H1 (cell line): ENCODE data around the gene SNX33. TPM values are rescaled to one million over a fixed set of nuclear protein-coding genes. Genes with fewer than 3 reads are reported as not detected.

Experiments
- CTCF ChIA-PET: fragments of 300-600 bp; sonication (Branson Sonifier 250); formaldehyde crosslinking; loops from one replicate; lab custom pipeline; 2021; ENCODE audit not compliant: partially characterized antibody; lab: Charles Lee
- POLR2A ChIA-PET: fragments of 300-600 bp; sonication (Branson Sonifier 250); formaldehyde crosslinking; loops from one replicate; lab custom pipeline; 2021; ENCODE audit warnings: inconsistent platforms; ENCODE audit not compliant: partially characterized antibody; lab: Charles Lee
- DNase-seq, 2 experiments: peaks; one replicate each; pipeline versions ENCODE4 v3.0.0 to v3.0.0-alpha.2; 2010 to 2022; ENCODE audit warnings: low spot score in 2 of 2, low read depth in 1 of 2, mixed read lengths in 1 of 2
- FAIRE-seq: peaks from 2 replicates; lab custom pipeline; 2011; peaks lifted over from hg19 to GRCh38; lab: Jason Lieb, UNC
- H2AFZ ChIP-seq: 2 replicates; pipeline ENCODE4 v1.8.1; 2012; ENCODE audit warnings: low read length, inconsistent platforms
- H2AK5ac ChIP-seq: 2 replicates; pipeline ENCODE4 v1.6.1; 2013; ENCODE audit warnings: low read depth, low read length
- H2BK120ac ChIP-seq: replicated peaks from 2 replicates; pipeline ENCODE3; 2013; ENCODE audit warnings: low read depth, low read length, inconsistent platforms
- H2BK12ac ChIP-seq: 2 replicates; pipeline ENCODE4 v1.6.1; 2013; ENCODE audit warnings: low read depth, low read length
- H2BK15ac ChIP-seq: 2 replicates; pipeline ENCODE4 v1.6.1; 2013; ENCODE audit warnings: low read length
- H2BK20ac ChIP-seq: 2 replicates; pipeline ENCODE4 v1.6.1; 2013; ENCODE audit warnings: low read length
- H2BK5ac ChIP-seq: 2 replicates; pipeline ENCODE4 v1.6.1; 2013; ENCODE audit warnings: low read depth, low read length
- H3K14ac ChIP-seq: 2 replicates; pipeline ENCODE4 v1.6.1; 2013; ENCODE audit warnings: inconsistent platforms; ENCODE audit not compliant: insufficient read length
- H3K18ac ChIP-seq: 2 replicates; pipeline ENCODE4 v1.6.1; 2013; ENCODE audit warnings: low read length; ENCODE audit errors: extremely low read depth
- H3K23ac ChIP-seq: 2 replicates; pipeline ENCODE4 v1.6.1; 2013; ENCODE audit warnings: inconsistent platforms; ENCODE audit not compliant: insufficient read length
- H3K23me2 ChIP-seq: 2 replicates; pipeline ENCODE4 v1.6.1; 2013; ENCODE audit warnings: low read depth, low read length
- H3K27ac ChIP-seq: 2 replicates; pipeline ENCODE4 v1.6.1; 2011; ENCODE audit warnings: low read depth, low read length, inconsistent platforms
- H3K27me3 ChIP-seq, 4 experiments: replicated peaks in 1 of 4; 1 replicate in 1 of 4; 2 replicates in 3 of 4; pipeline versions ENCODE4 v1.6.1 to v1.8.1; 2011 to 2013; ENCODE audit warnings: low read length in 3 of 4, mild to moderate bottlenecking in 3 of 4, inconsistent platforms in 2 of 4, mixed read lengths in 2 of 4, moderate library complexity in 1 of 4; ENCODE audit not compliant: control insufficient read depth in 3 of 4, insufficient read depth in 3 of 4; ENCODE audit errors: extremely low read depth in 1 of 4
- H3K36me3 ChIP-seq, 4 experiments: 2 replicates each; pipeline versions ENCODE4 v1.6.1 to v1.8.1; 2011 to 2013; ENCODE audit warnings: mild to moderate bottlenecking in 4 of 4, low read length in 3 of 4, moderate library complexity in 2 of 4, control low read depth in 1 of 4, inconsistent platforms in 1 of 4; ENCODE audit not compliant: insufficient read depth in 4 of 4, control insufficient read depth in 2 of 4
- H3K4ac ChIP-seq: replicated peaks from 2 replicates; pipeline ENCODE3; 2013; ENCODE audit warnings: low read length, low read depth, mixed read lengths, inconsistent platforms; ENCODE audit not compliant: insufficient read length
- H3K4me1 ChIP-seq, 4 experiments: replicated peaks in 1 of 4; 1 replicate in 1 of 4; 2 replicates in 3 of 4; pipeline versions ENCODE4 v1.6.1 to v1.8.1; 2011 to 2013; ENCODE audit warnings: low read length in 3 of 4, inconsistent platforms in 2 of 4, mixed read lengths in 1 of 4; ENCODE audit not compliant: insufficient read depth in 4 of 4, control insufficient read depth in 3 of 4
- H3K4me2 ChIP-seq, 2 experiments: 2 replicates each; pipeline versions ENCODE4 v1.6.1 to v1.8.1; 2011 to 2013; ENCODE audit warnings: low read depth in 2 of 2, low read length in 2 of 2, control low read depth in 1 of 2, inconsistent platforms in 1 of 2, mild to moderate bottlenecking in 1 of 2; ENCODE audit not compliant: insufficient read depth in 1 of 2
- H3K4me3 ChIP-seq, 4 experiments: fragments of 200-600, 300-600 bp in 1 of 4; sonication (generic), shearing (Covaris generic), sonication (Bioruptor Twin) in 1 of 4; 2 replicates each; pipeline versions ENCODE4 v1.5.1 to v1.8.1; 2011 to 2016; ENCODE audit warnings: low read length in 4 of 4, low read depth in 3 of 4, control low read depth in 2 of 4, inconsistent platforms in 2 of 4, mild to moderate bottlenecking in 2 of 4, mixed read lengths in 1 of 4, moderate library complexity in 1 of 4; ENCODE audit not compliant: insufficient read depth in 2 of 4; ENCODE audit errors: extremely low read depth in 1 of 4
- H3K56ac ChIP-seq: replicated peaks from 2 replicates; pipeline ENCODE3; 2013; ENCODE audit warnings: low read depth, mild to moderate bottlenecking, mixed read lengths, low read length, inconsistent platforms; ENCODE audit not compliant: insufficient read length
- H3K79me1 ChIP-seq: 2 replicates; pipeline ENCODE4 v1.6.1; 2013; ENCODE audit warnings: low read depth, low read length, control low read depth
- H3K79me2 ChIP-seq, 2 experiments: 2 replicates each; pipeline versions ENCODE4 v1.6.1 to v1.8.1; 2012 to 2013; ENCODE audit warnings: low read length in 2 of 2, mild to moderate bottlenecking in 2 of 2, inconsistent platforms in 1 of 2; ENCODE audit not compliant: insufficient read depth in 2 of 2, control insufficient read depth in 1 of 2
- H3K9ac ChIP-seq, 4 experiments: replicated peaks in 1 of 4; 1 replicate in 1 of 4; 2 replicates in 3 of 4; pipeline versions ENCODE4 v1.6.1 to v1.8.1; 2011 to 2013; ENCODE audit warnings: low read depth in 3 of 4, low read length in 3 of 4, control low read depth in 2 of 4, mild to moderate bottlenecking in 2 of 4, moderate library complexity in 2 of 4, inconsistent platforms in 1 of 4; ENCODE audit errors: extremely low read depth in 1 of 4
- H3K9me3 ChIP-seq, 2 experiments: 2 replicates each; pipeline versions ENCODE4 v1.6.1 to v1.8.1; 2012 to 2013; ENCODE audit warnings: mild to moderate bottlenecking in 2 of 2, moderate library complexity in 2 of 2, control low read depth in 1 of 2, inconsistent platforms in 1 of 2, low read depth in 1 of 2, low read length in 1 of 2, mixed read lengths in 1 of 2; ENCODE audit not compliant: insufficient read depth in 2 of 2
- H4K20me1 ChIP-seq, 2 experiments: replicated peaks in 1 of 2; 2 replicates each; pipeline versions ENCODE3 to v1.8.1; 2011 to 2013; ENCODE audit warnings: inconsistent platforms in 2 of 2, low read length in 2 of 2, mild to moderate bottlenecking in 1 of 2; ENCODE audit not compliant: insufficient read depth in 2 of 2, control insufficient read depth in 1 of 2
- H4K5ac ChIP-seq: 2 replicates; pipeline ENCODE4 v1.6.1; 2013; ENCODE audit warnings: low read length, low read depth, mixed read lengths, inconsistent platforms; ENCODE audit not compliant: insufficient read length
- H4K8ac ChIP-seq: 2 replicates; pipeline ENCODE4 v1.8.0; 2013; ENCODE audit warnings: mild to moderate bottlenecking, moderate library complexity, low read length, inconsistent platforms; ENCODE audit not compliant: insufficient read depth; ENCODE audit errors: extremely low read depth
- H4K91ac ChIP-seq: replicated peaks from 2 replicates; pipeline ENCODE3; 2013; ENCODE audit warnings: low read length, mixed read lengths, inconsistent platforms; ENCODE audit not compliant: insufficient read length
- CREB1 ChIP-seq: IDR thresholded peaks from 2 replicates; pipeline ENCODE4 v1.6.1; 2012; ENCODE audit warnings: inconsistent platforms
- KDM4A ChIP-seq: IDR thresholded peaks from one replicate; pipeline ENCODE4 v1.7.1; 2012; ENCODE audit warnings: low read depth, mild to moderate bottlenecking, moderate library complexity, low read length, inconsistent platforms; ENCODE audit not compliant: severe bottlenecking
- NANOG ChIP-seq: IDR thresholded peaks from 2 replicates; pipeline ENCODE4 v1.6.1; 2011; ENCODE audit warnings: low read length, low read depth, mild to moderate bottlenecking, inconsistent platforms; ENCODE audit not compliant: insufficient read depth, poor library complexity, severe bottlenecking
- POLR2AphosphoS5 ChIP-seq: IDR thresholded peaks from 2 replicates; pipeline ENCODE4 v1.6.1; 2011; ENCODE audit warnings: low read depth, low read length
- SIRT6 ChIP-seq: IDR thresholded peaks from one replicate; pipeline ENCODE4 v1.7.1; 2012; ENCODE audit warnings: low read length, inconsistent platforms
- SP2 ChIP-seq: IDR thresholded peaks from 2 replicates; pipeline ENCODE4 v1.6.1; 2012; ENCODE audit warnings: mild to moderate bottlenecking, low read length, inconsistent platforms
- SRF ChIP-seq: IDR thresholded peaks from 2 replicates; pipeline ENCODE4 v1.6.1; 2011; ENCODE audit warnings: mild to moderate bottlenecking, low read depth, low read length, moderate library complexity
- YY1 ChIP-seq: IDR thresholded peaks from 2 replicates; pipeline ENCODE4 v1.6.1; 2011; ENCODE audit warnings: low read depth, mild to moderate bottlenecking, low read length
- WGBS, 2 experiments: shearing (Covaris generic) in 1 of 2; methylation state at CpG; one replicate each; pipeline versions ENCODE4 v1.1.6 to v1.1.7; 2013 to 2015; ENCODE audit warnings: low lambda C conversion rate in 2 of 2, mixed read lengths in 2 of 2, inconsistent platforms in 1 of 2, low coverage in 1 of 2, missing lambda C conversion rate in 1 of 2; ENCODE audit not compliant: insufficient replicate concordance in 2 of 2, insufficient coverage in 1 of 2, insufficient read length in 1 of 2; ENCODE audit errors: extremely low coverage in 1 of 2, missing lambda C conversion rate in 1 of 2; 5-methylcytosine and 5-hydroxymethylcytosine counted together
- polyA plus RNA-seq, 7 experiments: library from polyadenylated mRNA; depleted of rRNA in 3 of 7; stranded (reverse) in 5 of 7; unstranded in 2 of 7; fragments of >200 nt in 5 of 7; fragments of 200-250 nt in 2 of 7; gene quantifications; 1 replicate in 5 of 7; 2 replicates in 1 of 7; 4 replicates in 1 of 7; pipeline versions ENCODE4 v1.2.1 to v1.2.3, GENCODE V29; 2011 to 2013; ENCODE audit warnings: missing spikeins in 2 of 7, mixed read lengths in 2 of 7
- total RNA-seq: library from RNA; stranded (reverse); fragmentation: NEBNext Ultra II Directional; extraction: Animal tissue kit (Norgen Biotek cat#: 25700); gene quantifications from 2 replicates; pipeline ENCODE4 v1.2.1, GENCODE V29; 2021

SNX33 gene
- total and polyA plus RNA-seq, 2 of the 8 experiments (the other 6 are each of a cell fraction or from before 2014, with no cell fraction given): 14.3 to 22.9 TPM

GRCh38 chr15:75651810-75652543 is 4.3 kb downstream of the SNX33 start:
- POLR2A ChIA-PET: interaction anchor here (0.6 to 3.5 kb wide), 5 partner anchors 12 to 26 kb away, joined by 3 to 19 read pairs (median 3); partner anchors contain the start of genes IMP3 and SNUPN
- Histone ChIP-seq H3K23me2 (peaks cover 7% of the 10 kb centered on the region; the same call in 1 of the 2 replicates), H2AFZ (no peak overlapping the region), H4K5ac (no peak overlapping the region), H4K20me1 (peaks cover 5 to 24% of the 10 kb centered on the region in 2 experiments), H3K4me2 (no peak overlapping the region), H3K56ac (no peak overlapping the region), H3K9me3 (no peaks in the 10 kb centered on the region), H3K36me3 (peaks cover 0 to 14% (median 0%) of the 10 kb centered on the region in 4 experiments; a peak in 3 of 8 replicates), H3K4me1 (peaks cover 6 to 28% (median 19%) of the 10 kb centered on the region in 4 experiments), H3K79me1 (peaks cover 19% of the 10 kb centered on the region), H3K18ac (no peak overlapping the region), H3K14ac (no peak overlapping the region), H3K27ac (no peak overlapping the region), H3K4me3 (no peak overlapping the region; a peak in 1 of 8 replicates), H2BK12ac (no peak overlapping the region), H2AK5ac (no peak overlapping the region), H3K79me2 (peaks cover 0 to 69% of the 10 kb centered on the region in 2 experiments; a peak in 3 of 4 replicates), H3K27me3 (peaks cover 0 to under 1% (median under 1%) of the 10 kb centered on the region in 4 experiments; a peak in 3 of 7 replicates), H4K91ac (no peak overlapping the region), H2BK15ac (no peak overlapping the region), H2BK5ac (no peak overlapping the region), H4K8ac (no peak overlapping the region), H3K9ac (no peak overlapping the region), H2BK20ac (no peak overlapping the region), H2BK120ac (no peak overlapping the region), H3K4ac (no peak overlapping the region), H3K23ac (no peak overlapping the region)
- DNase-seq (no peak), FAIRE-seq (no peak)
- TF ChIP-seq SIRT6 (no peak), CREB1 (no peak), SP2 (no peak), POLR2AphosphoS5 (no peak), SRF (no peak), NANOG (no peak), YY1 (no peak), KDM4A (no peak)
- WGBS, 2 experiments: 50% methylated on average over 2 of the region's 2 CpGs; no CpG with 5 or more reads in 1 of the 2 experiments
- CTCF ChIA-PET: interaction anchor here (1.0 to 2.3 kb wide), 8 partner anchors 9 to 701 kb away, joined by 3 to 11 read pairs (median 4); no protein-coding TSS in a partner anchor
